ENCODE measurements around the gene RBBP8NL.

The RBBP8NL gene

GRCh38 chr20:62424249-62425107, 2.9 kb downstream of the RBBP8NL start:
- no peak for TF ChIP-seq CSRNP3 (CRISPR knock-in tag; IDR thresholded peaks at IDR 0.05)
- no peak for TF ChIP-seq ZFP30 (CRISPR knock-in tag; IDR thresholded peaks at IDR 0.05)
- TF ChIP-seq ZC3H10 (CRISPR knock-in tag; IDR thresholded peaks at IDR 0.05): no peak
- TF ChIP-seq ARNTL (CRISPR knock-in tag; IDR thresholded peaks at IDR 0.05; ENCODE audit: borderline replicate concordance, low read depth): no peak
- TF ChIP-seq ISL1 (CRISPR knock-in tag; IDR thresholded peaks at IDR 0.05): no peak
- TF ChIP-seq RARB (CRISPR knock-in tag; IDR thresholded peaks at IDR 0.05): no peak
- no peak for TF ChIP-seq GLIS3 (CRISPR knock-in tag; IDR thresholded peaks at IDR 0.05)
- TF ChIP-seq POU6F1 (CRISPR knock-in tag; IDR thresholded peaks at IDR 0.05; ENCODE audit: borderline replicate concordance, low read depth): no peak
- no peak for TF ChIP-seq PATZ1 (CRISPR knock-in tag; IDR thresholded peaks at IDR 0.05; ENCODE audit: borderline replicate concordance)
- TF ChIP-seq OSR1 (CRISPR knock-in tag; IDR thresholded peaks at IDR 0.05): no peak
- no peak for TF ChIP-seq PPARA (CRISPR knock-in tag; IDR thresholded peaks at IDR 0.05; ENCODE audit: borderline replicate concordance)
- no peak for TF ChIP-seq TCF4 (CRISPR knock-in tag; IDR thresholded peaks at IDR 0.05; ENCODE audit: borderline replicate concordance)
- no peak for TF ChIP-seq TSHZ2 (CRISPR knock-in tag; IDR thresholded peaks at IDR 0.05)
- TF ChIP-seq CSDC2 (CRISPR knock-in tag; IDR thresholded peaks at IDR 0.05): no peak
- TF ChIP-seq ZNF8 (CRISPR knock-in tag; IDR thresholded peaks at IDR 0.05): no peak
- TF ChIP-seq, protein P1, sequence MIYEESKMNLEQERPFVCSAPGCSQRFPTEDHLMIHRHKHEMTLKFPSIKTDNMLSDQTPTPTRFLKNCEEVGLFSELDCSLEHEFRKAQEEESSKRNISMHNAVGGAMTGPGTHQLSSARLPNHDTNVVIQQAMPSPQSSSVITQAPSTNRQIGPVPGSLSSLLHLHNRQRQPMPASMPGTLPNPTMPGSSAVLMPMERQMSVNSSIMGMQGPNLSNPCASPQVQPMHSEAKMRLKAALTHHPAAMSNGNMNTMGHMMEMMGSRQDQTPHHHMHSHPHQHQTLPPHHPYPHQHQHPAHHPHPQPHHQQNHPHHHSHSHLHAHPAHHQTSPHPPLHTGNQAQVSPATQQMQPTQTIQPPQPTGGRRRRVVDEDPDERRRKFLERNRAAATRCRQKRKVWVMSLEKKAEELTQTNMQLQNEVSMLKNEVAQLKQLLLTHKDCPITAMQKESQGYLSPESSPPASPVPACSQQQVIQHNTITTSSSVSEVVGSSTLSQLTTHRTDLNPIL (CRISPR knock-in tag; IDR thresholded peaks at IDR 0.05; ENCODE audit: low read depth): no peak
- ATAC-seq: no peak

GRCh38 chr20:62423326-62423706, 4.0 kb downstream of the RBBP8NL start:
- no peak for ATAC-seq
- no peak for TF ChIP-seq SNAI2 (CRISPR knock-in tag; IDR thresholded peaks at IDR 0.05)
- no peak for TF ChIP-seq ZC3H10 (CRISPR knock-in tag; IDR thresholded peaks at IDR 0.05)
- no peak for TF ChIP-seq CSDC2 (CRISPR knock-in tag; IDR thresholded peaks at IDR 0.05)
- no peak for TF ChIP-seq POU6F1 (CRISPR knock-in tag; IDR thresholded peaks at IDR 0.05; ENCODE audit: borderline replicate concordance, low read depth)
- no peak for TF ChIP-seq ARNTL (CRISPR knock-in tag; IDR thresholded peaks at IDR 0.05; ENCODE audit: borderline replicate concordance, low read depth)
- no peak for TF ChIP-seq PATZ1 (CRISPR knock-in tag; IDR thresholded peaks at IDR 0.05; ENCODE audit: borderline replicate concordance)
- no peak for TF ChIP-seq TSHZ2 (CRISPR knock-in tag; IDR thresholded peaks at IDR 0.05)

Data from SK-N-SH treated with all-trans-retinoic acid at 6 μM for 48 hours (cell line).